ENCODE data around the gene SLC6A18.
"Not testable (repeated sequence)": the region's sequence is repeated elsewhere in the genome, so short reads cannot be mapped to it uniquely, and the experiment has no call there.

Gene SLC6A18

DNA sequence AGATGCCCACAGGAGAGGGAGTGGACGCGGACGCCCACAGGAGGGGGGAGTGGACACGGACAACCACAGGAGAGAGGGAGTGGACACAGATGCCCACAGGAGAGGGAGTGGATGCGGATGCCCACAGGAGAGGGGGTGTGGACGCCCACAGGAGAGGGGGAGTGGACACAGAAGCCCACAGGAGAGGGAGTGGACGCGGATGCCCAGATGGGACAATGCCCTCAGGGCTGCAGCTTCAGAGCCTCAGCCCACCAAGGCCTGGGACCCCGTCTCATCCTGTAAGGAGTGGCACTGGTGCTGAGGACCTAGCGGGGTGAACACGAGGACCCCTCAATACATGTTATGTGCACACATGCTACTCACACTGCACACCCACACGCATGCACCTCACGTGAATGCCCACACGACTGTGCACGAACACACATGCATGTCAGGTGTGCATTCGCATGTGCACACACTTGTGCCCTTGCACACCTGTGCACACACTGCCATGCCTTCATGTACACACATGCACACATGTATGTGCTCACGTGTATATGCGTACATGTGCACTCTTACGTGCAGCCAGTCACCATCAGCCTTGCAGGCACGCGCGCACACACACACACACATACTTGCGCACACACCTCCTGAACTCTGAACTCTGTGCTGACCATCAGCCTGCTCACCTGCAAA is 34.8 kb downstream of the SLC6A18 start:
- Histone ChIP-seq H3K27me3 (ENCODE audit: control insufficient read depth, insufficient read depth, low read length) (no peaks in the 10 kb centered on the region), H3K4me1 (ENCODE audit: control insufficient read depth, insufficient read depth, low read length) (no peaks in the 10 kb centered on the region), H3K9me3 (ENCODE audit: control insufficient read depth, insufficient read depth, low read length) (no peaks in the 10 kb centered on the region), H3K9ac (ENCODE audit: low read depth, low read length) (no peak overlapping the region), H3K4me3 (ENCODE audit: low read depth, low read length) (no peak overlapping the region), H3K36me3 (ENCODE audit: control insufficient read depth, insufficient read depth, low read length) (peaks cover 16% of the 10 kb centered on the region)

DNA sequence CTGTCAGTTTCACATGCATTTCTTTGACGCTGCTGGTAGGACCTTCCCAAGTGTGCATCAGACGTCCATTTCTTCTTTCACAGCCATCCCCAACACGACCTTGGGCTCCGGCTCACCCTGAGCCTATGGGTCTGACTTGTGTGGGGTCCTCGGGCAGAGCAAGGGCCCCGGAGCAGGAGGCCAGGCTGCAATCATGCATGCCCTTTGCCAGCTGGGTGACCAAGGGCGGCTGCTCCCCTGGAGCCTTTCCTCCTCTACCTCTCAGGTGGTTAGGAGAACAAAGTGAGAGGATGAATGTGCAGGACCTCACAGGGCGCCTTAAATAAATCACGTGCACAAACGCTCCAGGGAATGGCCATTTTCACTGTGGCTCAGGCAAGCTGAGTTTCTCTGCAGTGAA is 36.5 kb downstream of the SLC6A18 start:
- H3K4me1 ChIP-seq (ENCODE audit: control insufficient read depth, insufficient read depth, low read length), result no peaks in the 10 kb centered on the region
- no peak overlapping the region for H3K9ac ChIP-seq (ENCODE audit: low read depth, low read length)
- H3K9me3 ChIP-seq (ENCODE audit: control insufficient read depth, insufficient read depth, low read length), result no peaks in the 10 kb centered on the region
- H3K27me3 ChIP-seq (ENCODE audit: control insufficient read depth, insufficient read depth, low read length), result no peaks in the 10 kb centered on the region
- peaks cover 22% of the 10 kb centered on the region for H3K36me3 ChIP-seq (ENCODE audit: control insufficient read depth, insufficient read depth, low read length)
- no peak overlapping the region for H3K4me3 ChIP-seq (ENCODE audit: low read depth, low read length)

- H3K4me3 ChIP-seq (ENCODE audit: low read depth, low read length), result no peak overlapping the region
- no peaks in the 10 kb centered on the region for H3K4me1 ChIP-seq (ENCODE audit: control insufficient read depth, insufficient read depth, low read length)
- peaks cover 22% of the 10 kb centered on the region for H3K36me3 ChIP-seq (ENCODE audit: control insufficient read depth, insufficient read depth, low read length)
- no peaks in the 10 kb centered on the region for H3K9me3 ChIP-seq (ENCODE audit: control insufficient read depth, insufficient read depth, low read length)
- no peaks in the 10 kb centered on the region for H3K27me3 ChIP-seq (ENCODE audit: control insufficient read depth, insufficient read depth, low read length)
- H3K9ac ChIP-seq (ENCODE audit: low read depth, low read length), result no peak overlapping the region
Observed at GRCh38 chr5:1262381-1262780, 37.2 kb downstream of the SLC6A18 start.

DNA sequence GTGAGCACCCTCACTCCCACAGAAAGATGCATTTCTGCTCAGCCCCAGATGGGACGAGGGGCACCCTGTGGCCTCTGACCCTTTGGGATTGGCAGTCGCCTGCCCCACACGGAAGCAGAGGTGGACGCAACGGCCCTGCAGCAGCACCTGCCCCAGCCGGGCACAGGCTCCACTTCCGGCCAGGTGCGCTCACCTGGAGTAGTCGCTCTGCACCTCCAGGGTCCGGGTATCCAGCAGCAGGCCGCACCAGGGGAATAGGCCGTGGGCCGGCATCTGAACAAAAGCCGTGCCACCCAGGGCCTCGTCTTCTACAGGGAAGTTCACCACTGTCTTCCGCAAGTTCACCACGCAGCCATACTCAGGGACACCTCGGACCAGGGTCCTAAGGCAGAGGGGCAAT is 39.0 kb downstream of the SLC6A18 start:
- H3K9ac ChIP-seq (ENCODE audit: low read depth, low read length), result no peak overlapping the region
- H3K9me3 ChIP-seq (ENCODE audit: control insufficient read depth, insufficient read depth, low read length), result no peaks in the 10 kb centered on the region
- H3K36me3 ChIP-seq (ENCODE audit: control insufficient read depth, insufficient read depth, low read length), result peaks cover 26% of the 10 kb centered on the region
- no peak overlapping the region for H3K4me3 ChIP-seq (ENCODE audit: low read depth, low read length)
- H3K27me3 ChIP-seq (ENCODE audit: control insufficient read depth, insufficient read depth, low read length), result no peaks in the 10 kb centered on the region
- H3K4me1 ChIP-seq (ENCODE audit: control insufficient read depth, insufficient read depth, low read length), result no peaks in the 10 kb centered on the region

- H3K9ac ChIP-seq (ENCODE audit: low read depth, low read length), result no peak overlapping the region
- no peak overlapping the region for H3K4me3 ChIP-seq (ENCODE audit: low read depth, low read length)
- H3K36me3 ChIP-seq (ENCODE audit: control insufficient read depth, insufficient read depth, low read length), result peaks cover 26% of the 10 kb centered on the region
- no peaks in the 10 kb centered on the region for H3K27me3 ChIP-seq (ENCODE audit: control insufficient read depth, insufficient read depth, low read length)
- H3K4me1 ChIP-seq (ENCODE audit: control insufficient read depth, insufficient read depth, low read length), result no peaks in the 10 kb centered on the region
- H3K9me3 ChIP-seq (ENCODE audit: control insufficient read depth, insufficient read depth, low read length), result no peaks in the 10 kb centered on the region
Observed at GRCh38 chr5:1265026-1265425, 39.8 kb downstream of the SLC6A18 start.

DNA sequence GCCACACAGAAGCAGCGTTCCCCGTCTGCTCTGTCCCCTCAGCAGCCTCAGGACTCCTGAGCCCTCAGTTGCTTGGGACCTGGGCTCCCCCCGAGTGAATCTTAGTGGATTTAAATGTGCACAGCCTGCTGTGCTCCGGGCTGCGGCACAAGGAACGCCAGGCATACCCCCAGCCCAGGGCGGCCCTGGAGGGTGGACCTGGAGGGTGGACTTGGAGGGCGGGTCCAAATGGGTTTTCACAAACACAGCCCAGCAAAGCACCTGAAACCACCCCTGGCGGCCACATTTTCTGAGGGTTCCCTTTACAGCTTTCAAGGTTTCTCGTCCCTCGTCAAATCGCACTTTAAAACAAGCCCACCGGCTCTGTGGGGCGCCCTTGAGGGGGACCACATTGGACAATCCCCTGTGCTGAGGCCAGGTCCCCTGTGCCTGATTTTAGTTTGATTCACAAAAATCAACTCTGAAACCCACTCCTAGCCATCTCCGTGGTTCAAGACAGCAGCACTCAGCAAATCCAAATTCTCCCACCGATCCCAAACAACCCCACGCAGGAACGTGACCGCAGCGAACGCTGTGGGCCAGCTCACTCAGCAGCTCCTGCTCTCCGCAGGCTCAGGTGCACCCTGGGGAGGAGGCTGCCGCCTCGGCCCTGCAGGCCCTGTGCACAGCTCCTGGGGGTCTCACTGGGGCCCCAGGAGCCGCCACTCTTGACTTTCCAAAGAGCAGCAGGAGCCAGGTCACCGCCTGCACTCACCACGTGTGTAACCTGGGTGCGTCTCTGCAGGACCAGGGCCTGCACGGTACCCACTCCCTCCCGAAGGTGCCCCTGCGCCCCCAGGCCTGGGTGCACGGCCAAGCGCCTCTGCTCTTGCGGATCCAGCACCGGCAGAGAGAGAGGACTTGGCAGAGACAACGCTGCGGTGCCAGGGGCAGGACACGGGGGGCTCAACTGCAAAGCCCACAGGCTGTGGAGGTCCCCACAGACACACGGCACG is 40.6 kb downstream of the SLC6A18 start:
- Histone ChIP-seq H3K4me3 (ENCODE audit: low read depth, low read length) (no peak overlapping the region), H3K36me3 (ENCODE audit: control insufficient read depth, insufficient read depth, low read length) (peaks cover 30% of the 10 kb centered on the region), H3K27me3 (ENCODE audit: control insufficient read depth, insufficient read depth, low read length) (no peaks in the 10 kb centered on the region), H3K4me1 (ENCODE audit: control insufficient read depth, insufficient read depth, low read length) (no peaks in the 10 kb centered on the region), H3K9ac (ENCODE audit: low read depth, low read length) (no peak overlapping the region), H3K9me3 (ENCODE audit: control insufficient read depth, insufficient read depth, low read length) (no peaks in the 10 kb centered on the region)

DNA sequence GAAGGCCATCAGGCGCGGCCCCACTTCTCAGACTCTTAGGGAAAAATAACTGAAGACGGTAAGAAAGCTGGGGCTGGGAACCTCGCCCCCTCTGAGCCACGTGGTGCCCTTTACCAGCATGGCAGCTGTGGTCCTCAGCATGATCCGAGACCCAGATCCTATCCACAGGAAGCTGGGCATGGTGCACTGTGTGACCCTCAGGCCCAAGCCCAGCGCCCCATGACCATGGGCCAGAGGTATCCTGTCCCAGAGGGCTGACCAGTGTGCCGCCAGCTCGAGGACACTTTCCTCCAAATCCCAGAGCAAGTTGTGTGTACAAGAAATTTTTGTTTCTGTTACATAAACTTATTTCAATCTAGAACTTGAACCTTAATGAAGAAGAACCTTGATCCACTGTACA is 41.6 kb downstream of the SLC6A18 start:
- Histone ChIP-seq H3K36me3 (ENCODE audit: control insufficient read depth, insufficient read depth, low read length) (peaks cover 34% of the 10 kb centered on the region), H3K27me3 (ENCODE audit: control insufficient read depth, insufficient read depth, low read length) (no peaks in the 10 kb centered on the region), H3K9me3 (ENCODE audit: control insufficient read depth, insufficient read depth, low read length) (no peaks in the 10 kb centered on the region), H3K4me1 (ENCODE audit: control insufficient read depth, insufficient read depth, low read length) (no peaks in the 10 kb centered on the region), H3K9ac (ENCODE audit: low read depth, low read length) (no peak overlapping the region), H3K4me3 (ENCODE audit: low read depth, low read length) (no peak overlapping the region)

DNA sequence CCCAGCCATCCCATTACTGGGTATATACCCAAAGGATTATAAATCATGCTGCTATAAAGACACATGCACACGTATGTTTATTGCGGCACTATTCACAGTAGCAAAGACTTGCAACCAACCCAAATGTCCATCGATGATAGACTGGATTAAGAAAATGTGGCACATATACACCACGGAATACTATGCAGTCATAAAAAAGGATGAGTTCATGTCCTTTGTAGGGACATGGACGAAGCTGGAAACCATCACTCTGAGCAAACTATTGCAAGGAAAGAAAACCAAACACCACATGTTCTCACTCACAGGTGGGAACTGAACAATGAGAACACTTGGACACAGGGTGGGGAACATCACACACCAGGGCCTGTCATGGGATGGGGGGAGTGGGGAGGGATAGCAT is 42.3 kb downstream of the SLC6A18 start:
- not testable (repeated sequence) for H3K9me3 ChIP-seq (ENCODE audit: control insufficient read depth, insufficient read depth, low read length); H3K27me3 ChIP-seq (ENCODE audit: control insufficient read depth, insufficient read depth, low read length); H3K4me3 ChIP-seq (ENCODE audit: low read depth, low read length); H3K4me1 ChIP-seq (ENCODE audit: control insufficient read depth, insufficient read depth, low read length); H3K9ac ChIP-seq (ENCODE audit: low read depth, low read length)
- peaks cover 36% of the 10 kb centered on the region for H3K36me3 ChIP-seq (ENCODE audit: control insufficient read depth, insufficient read depth, low read length)

- no peaks in the 10 kb centered on the region for H3K4me1 ChIP-seq (ENCODE audit: control insufficient read depth, insufficient read depth, low read length)
- no peak overlapping the region for H3K4me3 ChIP-seq (ENCODE audit: low read depth, low read length)
- H3K9me3 ChIP-seq (ENCODE audit: control insufficient read depth, insufficient read depth, low read length), result no peaks in the 10 kb centered on the region
- no peak overlapping the region for H3K9ac ChIP-seq (ENCODE audit: low read depth, low read length)
- H3K27me3 ChIP-seq (ENCODE audit: control insufficient read depth, insufficient read depth, low read length), result no peaks in the 10 kb centered on the region
- H3K36me3 ChIP-seq (ENCODE audit: control insufficient read depth, insufficient read depth, low read length), result peaks cover 31% of the 10 kb centered on the region
Observed at GRCh38 chr5:1268056-1268455, 42.9 kb downstream of the SLC6A18 start.

- Histone ChIP-seq H3K4me1 (ENCODE audit: control insufficient read depth, insufficient read depth, low read length) (no peaks in the 10 kb centered on the region), H3K27me3 (ENCODE audit: control insufficient read depth, insufficient read depth, low read length) (no peaks in the 10 kb centered on the region), H3K9ac (ENCODE audit: low read depth, low read length) (no peak overlapping the region), H3K9me3 (ENCODE audit: control insufficient read depth, insufficient read depth, low read length) (no peaks in the 10 kb centered on the region), H3K36me3 (ENCODE audit: control insufficient read depth, insufficient read depth, low read length) (peaks cover 31% of the 10 kb centered on the region), H3K4me3 (ENCODE audit: low read depth, low read length) (no peak overlapping the region)
Observed at GRCh38 chr5:1268666-1269065, 43.5 kb downstream of the SLC6A18 start.

- no peak overlapping the region for H3K9ac ChIP-seq (ENCODE audit: low read depth, low read length)
- no peaks in the 10 kb centered on the region for H3K9me3 ChIP-seq (ENCODE audit: control insufficient read depth, insufficient read depth, low read length)
- peaks cover 22% of the 10 kb centered on the region for H3K36me3 ChIP-seq (ENCODE audit: control insufficient read depth, insufficient read depth, low read length)
- H3K4me1 ChIP-seq (ENCODE audit: control insufficient read depth, insufficient read depth, low read length), result no peaks in the 10 kb centered on the region
- no peaks in the 10 kb centered on the region for H3K27me3 ChIP-seq (ENCODE audit: control insufficient read depth, insufficient read depth, low read length)
- no peak overlapping the region for H3K4me3 ChIP-seq (ENCODE audit: low read depth, low read length)
Observed at GRCh38 chr5:1270426-1270825, 45.2 kb downstream of the SLC6A18 start.
